MCF 10A (cell line): ENCODE measurements around the gene TACR1. TPM values are rescaled to one million over a fixed set of nuclear protein-coding genes. Genes with fewer than 3 reads are reported as not detected.

Source experiments
- BruUV-seq: library from RNA; stranded (reverse); fragments of 400-500 nt; replicated peaks from 2 replicates; lab custom pipeline; 2021; lab: Mats Ljungman, UMichigan
- CTCF ChIA-PET: fragments of 300-600 bp; sonication (Branson Sonifier 250); formaldehyde crosslinking; extraction: SDS; loops from one replicate; lab custom pipeline; 2021; ENCODE audit warnings: antibody characterized with exemption, inconsistent platforms; lab: Yijun Ruan, JAX
- POLR2A ChIA-PET: fragments of 300-600, 350-650 bp; sonication (Branson Sonifier 250); formaldehyde crosslinking; extraction: SDS; loops from one replicate; lab custom pipeline; 2020; ENCODE audit warnings: antibody characterized with exemption, inconsistent platforms; lab: Yijun Ruan, JAX
- DNase-seq: peaks from one replicate; pipeline ENCODE4 v3.0.0-alpha.2; 2018; ENCODE audit not compliant: unreplicated experiment
- H3K27ac Mint-ChIP-seq: one replicate; pipeline ENCODE4 v1.8.0; 2022; ENCODE audit warnings: mild to moderate bottlenecking, low read depth, mixed read lengths; ENCODE audit not compliant: unreplicated experiment
- H3K27me3 Mint-ChIP-seq: one replicate; pipeline ENCODE4 v1.8.0; 2022; ENCODE audit warnings: mixed read lengths; ENCODE audit not compliant: insufficient read depth, unreplicated experiment
- H3K36me3 Mint-ChIP-seq: one replicate; pipeline ENCODE4 v1.8.0; 2022; ENCODE audit warnings: mild to moderate bottlenecking, moderate library complexity, mixed read lengths; ENCODE audit not compliant: insufficient read depth, unreplicated experiment
- H3K4me1 Mint-ChIP-seq: one replicate; pipeline ENCODE4 v1.8.0; 2022; ENCODE audit warnings: mixed read lengths; ENCODE audit not compliant: insufficient read depth, unreplicated experiment
- H3K4me3 Mint-ChIP-seq: one replicate; pipeline ENCODE4 v1.8.0; 2022; ENCODE audit warnings: mild to moderate bottlenecking, moderate library complexity, mixed read lengths; ENCODE audit not compliant: unreplicated experiment
- H3K9me3 Mint-ChIP-seq: one replicate; pipeline ENCODE4 v1.8.0; 2022; ENCODE audit warnings: mixed read lengths; ENCODE audit not compliant: unreplicated experiment
- intact Hi-C: fragments of 100-400 bp; cut with micrococcal nuclease; formaldehyde crosslinking; loops from 2 replicates; pipeline ENCODE4 v1.14.1; 2022
- total RNA-seq: library from RNA; stranded (reverse); gene quantifications from 2 replicates; pipeline ENCODE4 v1.2.3, GENCODE V29; 2022
- TF ChIP-seq, protein P1 (sequence below): fragments of 200-600 bp; IDR thresholded peaks from one replicate; pipeline ENCODE4 v1.8.0; 2022; ENCODE audit warnings: antibody characterized with exemption, mild to moderate bottlenecking; ENCODE audit not compliant: unreplicated experiment

The TACR1 gene
- total RNA-seq, 1 experiment from 2014 or later: not detected

DNA sequence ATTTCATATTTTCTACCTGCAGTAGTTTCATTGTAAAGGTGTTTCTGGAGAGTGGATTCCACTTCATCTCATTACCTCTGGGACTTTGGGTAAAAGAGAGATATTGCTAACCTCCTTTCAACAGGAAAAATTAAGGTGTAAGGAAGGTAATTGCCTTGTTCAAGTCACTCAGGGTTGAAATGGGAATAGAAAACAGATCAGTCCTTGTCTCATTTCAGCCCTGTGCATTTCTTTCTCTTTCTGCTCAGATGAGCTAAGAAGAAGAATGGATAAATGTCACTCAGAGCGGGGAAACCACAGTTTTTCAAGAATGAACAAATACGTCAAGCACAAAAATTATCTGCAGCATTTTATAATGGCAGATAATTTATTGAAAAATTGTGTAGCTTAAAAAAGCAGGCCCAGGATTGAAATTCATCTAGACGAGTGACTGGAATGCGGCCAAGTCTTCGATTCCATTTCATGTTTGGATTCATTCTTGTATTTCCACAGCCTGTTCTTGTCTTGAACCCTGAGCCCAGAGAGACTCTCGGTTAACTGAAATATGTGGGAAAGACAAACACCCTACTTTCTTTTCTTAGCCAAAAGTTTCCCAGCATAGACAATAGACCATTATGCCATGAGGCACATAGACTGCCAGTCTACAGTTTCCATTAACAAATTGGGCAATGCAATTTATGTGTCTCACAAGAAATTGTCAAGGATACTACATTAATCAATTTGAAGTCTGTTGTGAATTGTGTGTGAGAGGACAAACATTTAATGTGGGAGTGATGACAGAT, 133.0 kb downstream of the TACR1 start:
- POLR2A ChIA-PET: interaction anchor here (1.0 kb wide), 1 partner anchor 176 kb away, joined by 3 read pairs; no protein-coding TSS in a partner anchor
- CTCF ChIA-PET: interaction anchor here (0.6 to 5.9 kb wide), 19 partner anchors 9 to 574 kb away, joined by 3 to 66 read pairs (median 4); no protein-coding TSS in a partner anchor
- no peaks in the 10 kb centered on the region for H3K9me3 Mint-ChIP-seq
- no TSS peak for BruUV-seq
- H3K36me3 Mint-ChIP-seq: no peaks in the 10 kb centered on the region
- H3K27ac Mint-ChIP-seq: no peak overlapping the region
- H3K4me1 Mint-ChIP-seq: no peaks in the 10 kb centered on the region
- TF ChIP-seq, protein P1, sequence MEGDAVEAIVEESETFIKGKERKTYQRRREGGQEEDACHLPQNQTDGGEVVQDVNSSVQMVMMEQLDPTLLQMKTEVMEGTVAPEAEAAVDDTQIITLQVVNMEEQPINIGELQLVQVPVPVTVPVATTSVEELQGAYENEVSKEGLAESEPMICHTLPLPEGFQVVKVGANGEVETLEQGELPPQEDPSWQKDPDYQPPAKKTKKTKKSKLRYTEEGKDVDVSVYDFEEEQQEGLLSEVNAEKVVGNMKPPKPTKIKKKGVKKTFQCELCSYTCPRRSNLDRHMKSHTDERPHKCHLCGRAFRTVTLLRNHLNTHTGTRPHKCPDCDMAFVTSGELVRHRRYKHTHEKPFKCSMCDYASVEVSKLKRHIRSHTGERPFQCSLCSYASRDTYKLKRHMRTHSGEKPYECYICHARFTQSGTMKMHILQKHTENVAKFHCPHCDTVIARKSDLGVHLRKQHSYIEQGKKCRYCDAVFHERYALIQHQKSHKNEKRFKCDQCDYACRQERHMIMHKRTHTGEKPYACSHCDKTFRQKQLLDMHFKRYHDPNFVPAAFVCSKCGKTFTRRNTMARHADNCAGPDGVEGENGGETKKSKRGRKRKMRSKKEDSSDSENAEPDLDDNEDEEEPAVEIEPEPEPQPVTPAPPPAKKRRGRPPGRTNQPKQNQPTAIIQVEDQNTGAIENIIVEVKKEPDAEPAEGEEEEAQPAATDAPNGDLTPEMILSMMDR: no peak
- DNase-seq: no peak
- H3K27me3 Mint-ChIP-seq: no peaks in the 10 kb centered on the region
- intact Hi-C loops: loop anchor here (5.0 kb wide), 1 partner anchor 561 kb away; no protein-coding TSS in a partner anchor
- no peak overlapping the region for H3K4me3 Mint-ChIP-seq

DNA sequence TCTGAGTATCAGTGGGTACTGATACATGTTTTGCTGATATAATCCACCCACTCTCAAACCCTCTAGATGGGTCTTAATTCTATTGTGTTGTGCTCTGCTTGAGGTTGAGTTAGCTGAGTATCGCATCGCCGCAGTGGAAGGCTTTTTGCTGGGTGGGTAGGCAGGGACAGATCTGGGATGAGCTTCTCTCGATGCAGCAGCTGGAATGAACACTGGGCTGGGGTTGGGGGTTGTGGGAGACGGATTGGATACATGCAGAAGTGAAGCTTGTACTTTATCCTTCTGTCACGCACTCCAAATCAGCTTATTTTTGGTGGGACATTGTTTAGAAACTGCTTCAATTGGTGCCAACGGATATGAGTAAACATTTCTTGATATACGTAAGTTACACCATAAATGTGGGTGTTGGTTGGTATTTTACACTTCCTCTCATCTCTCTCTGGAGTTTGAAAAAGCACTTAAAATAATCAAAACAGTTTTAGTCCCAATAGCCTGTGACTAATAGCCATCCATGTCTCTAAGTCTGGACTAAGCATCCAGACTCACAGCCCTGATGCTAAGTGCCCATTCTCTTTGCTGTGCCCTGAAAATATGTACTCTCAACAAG, 133.8 kb downstream of the TACR1 start:
- H3K4me3 Mint-ChIP-seq: no peak overlapping the region
- BruUV-seq: no TSS peak
- TF ChIP-seq, protein P1: no peak
- intact Hi-C loops: loop anchor here (1.0 to 5.0 kb wide), 3 partner anchors 176 to 562 kb away; no protein-coding TSS in a partner anchor
- no peaks in the 10 kb centered on the region for H3K27me3 Mint-ChIP-seq
- no peaks in the 10 kb centered on the region for H3K36me3 Mint-ChIP-seq
- POLR2A ChIA-PET: interaction anchor here (1.0 kb wide), 1 partner anchor 177 kb away, joined by 3 read pairs; no protein-coding TSS in a partner anchor
- CTCF ChIA-PET: interaction anchor here (0.6 to 5.9 kb wide), 24 partner anchors 9 to 1172 kb away, joined by 3 to 66 read pairs (median 4); no protein-coding TSS in a partner anchor
- DNase-seq: peak; percentile 50
- no peaks in the 10 kb centered on the region for H3K9me3 Mint-ChIP-seq
- H3K4me1 Mint-ChIP-seq: no peaks in the 10 kb centered on the region
- no peak overlapping the region for H3K27ac Mint-ChIP-seq

DNA sequence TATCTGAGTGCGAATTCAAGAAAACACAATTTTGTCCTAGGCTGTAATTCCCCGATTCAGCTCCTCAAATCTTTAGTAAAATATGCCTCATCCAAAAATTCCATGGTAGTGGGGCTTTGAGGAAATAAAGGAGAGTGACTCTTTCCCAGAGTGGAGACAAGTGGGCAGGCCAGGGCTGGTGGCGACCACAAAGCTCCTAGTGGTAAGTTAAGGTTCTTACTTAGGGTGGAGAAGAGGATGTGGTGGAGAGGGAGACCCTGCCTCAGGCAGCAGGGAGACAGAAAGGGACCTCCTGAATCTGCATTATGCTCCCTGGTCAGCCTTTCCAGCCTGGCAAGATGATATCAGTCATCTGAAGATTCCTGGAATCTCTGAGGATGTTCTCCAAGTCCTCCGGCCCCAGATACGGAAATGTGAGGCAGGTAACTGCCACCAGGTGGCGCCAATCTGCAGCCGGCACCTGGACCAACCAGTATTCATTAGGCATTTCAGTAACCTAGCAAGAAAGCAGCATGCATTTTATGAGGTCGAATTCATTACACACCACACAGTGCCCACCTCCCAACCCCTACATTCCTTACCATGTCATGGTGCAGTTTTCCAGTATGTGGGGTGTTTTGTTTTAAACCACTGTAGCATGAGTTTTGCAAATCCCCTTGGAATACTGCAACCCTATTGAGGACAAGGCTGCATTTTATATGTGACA, 134.5 kb downstream of the TACR1 start:
- TF ChIP-seq, protein P1: peak; percentile 85
- ChIA-PET CTCF (interaction anchor here (0.6 to 5.9 kb wide), 50 partner anchors 8 to 612 kb away, joined by 3 to 66 read pairs (median 4); no protein-coding TSS in a partner anchor), POLR2A (no interaction called here)
- H3K27me3 Mint-ChIP-seq: no peaks in the 10 kb centered on the region
- no peaks in the 10 kb centered on the region for H3K36me3 Mint-ChIP-seq
- H3K9me3 Mint-ChIP-seq: no peaks in the 10 kb centered on the region
- no peak overlapping the region for H3K27ac Mint-ChIP-seq
- H3K4me1 Mint-ChIP-seq: no peaks in the 10 kb centered on the region
- intact Hi-C loops: loop anchor here (1.0 to 5.0 kb wide), 3 partner anchors 176 to 562 kb away; no protein-coding TSS in a partner anchor
- H3K4me3 Mint-ChIP-seq: no peak overlapping the region
- no TSS peak for BruUV-seq
- peak; percentile 66 for DNase-seq
